ENCODE measurements around the gene FBH1. TPM values are rescaled to one million over a fixed set of nuclear protein-coding genes. Genes with fewer than 3 reads are reported as not detected.

FBH1 gene
- total RNA-seq, 1 experiment from 2014 or later, result 50.5 TPM

- H3K36me3 ChIP-seq (ENCODE audit: control insufficient read depth, insufficient read depth, low read length), result no peaks in the 10 kb centered on the region; the same call in none of the 2 replicates
- BruUV-seq (replicated peaks), result no TSS peak
- H3K4me1 ChIP-seq (ENCODE audit: control insufficient read depth, insufficient read depth, low read length), result 0 out of 2 replicates have a peak, but pooled peaks cover 3% of the 10 kb centered on the region
- intact Hi-C loops (cut with micrococcal nuclease; ENCODE audit: unreplicated experiment) (no loop called here), in situ Hi-C loops (cut with HindIII; ENCODE audit: low pct_unique_long_range_greater_than_20kb, low sequenced_read_pairs) (no loop called here)
- no peak overlapping the region for H3K4me3 ChIP-seq (ENCODE audit: low read depth in 2 of 2, low read length in 2 of 2)
- no peak overlapping the region for H3K27ac ChIP-seq (ENCODE audit: low read length)
- POLR2A ChIA-PET, result no interaction called here
- DNase-seq (ENCODE audit: low read depth, low spot score) (no peak), ATAC-seq (no peak)
- H3K9me3 ChIP-seq (ENCODE audit: control insufficient read depth, insufficient read depth, low read depth, low read length), result no peaks in the 10 kb centered on the region
- CTCF ChIA-PET, result no interaction called here
- TF ChIP-seq SIN3A (IDR thresholded peaks at IDR 0.05; ENCODE audit: borderline replicate concordance, insufficient read depth, low read depth, low read length), result no peak
- TF ChIP-seq REST (IDR thresholded peaks at IDR 0.05; ENCODE audit: insufficient read depth in 1 of 2, low read depth in 2 of 2, low read length in 1 of 2), result no peak
- no peak for TF ChIP-seq TCF7L2 (IDR thresholded peaks at IDR 0.05; ENCODE audit: low read depth, low read length)
- TF ChIP-seq POLR2AphosphoS5 (IDR thresholded peaks at IDR 0.05; ENCODE audit: low read depth, low read length), result no peak
- no peak for TF ChIP-seq CTCF (IDR thresholded peaks at IDR 0.05)
- H3K27me3 ChIP-seq (ENCODE audit: control insufficient read depth, insufficient read depth, low read length), result no peaks in the 10 kb centered on the region
These were observed 4.8 kb downstream of the FBH1 start for GRCh38 chr10:5894873-5895272.

DNA sequence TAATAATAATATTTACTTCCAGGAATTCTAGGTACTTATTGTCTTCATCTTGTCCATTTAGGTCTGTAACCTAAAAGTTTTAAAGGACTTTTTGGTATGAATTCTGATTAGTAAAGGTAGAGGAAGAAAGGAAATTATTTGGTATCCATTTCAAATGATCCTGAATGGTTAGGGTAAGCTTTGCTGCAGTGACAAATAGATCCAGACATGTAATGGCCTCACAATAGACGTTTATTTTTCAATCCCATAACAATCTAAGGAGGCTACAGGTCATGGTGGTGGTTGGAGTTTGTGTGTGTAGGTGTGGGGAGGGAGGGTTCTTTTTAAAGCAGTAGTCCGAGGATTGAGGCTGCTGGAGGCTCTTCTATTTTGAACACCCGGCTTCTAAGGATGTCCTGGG lies 5.3 kb downstream of the FBH1 start:
- no TSS peak for BruUV-seq (replicated peaks)
- Histone ChIP-seq H3K4me1 (ENCODE audit: control insufficient read depth, insufficient read depth, low read length) (0 out of 2 replicates have a peak, but pooled peaks cover 3% of the 10 kb centered on the region), H3K27ac (ENCODE audit: low read length) (no peak overlapping the region), H3K4me3 (ENCODE audit: low read depth in 2 of 2, low read length in 2 of 2) (no peak overlapping the region), H3K9me3 (ENCODE audit: control insufficient read depth, insufficient read depth, low read depth, low read length) (no peaks in the 10 kb centered on the region), H3K36me3 (ENCODE audit: control insufficient read depth, insufficient read depth, low read length) (no peaks in the 10 kb centered on the region; the same call in none of the 2 replicates), H3K27me3 (ENCODE audit: control insufficient read depth, insufficient read depth, low read length) (no peaks in the 10 kb centered on the region)
- ATAC-seq, result no peak
- intact Hi-C loops (cut with micrococcal nuclease; ENCODE audit: unreplicated experiment), result no loop called here
- CTCF ChIA-PET, result no interaction called here
- DNase-seq (ENCODE audit: low read depth, low spot score), result no peak
- POLR2A ChIA-PET, result no interaction called here
- TF ChIP-seq REST (IDR thresholded peaks at IDR 0.05; ENCODE audit: insufficient read depth in 1 of 2, low read depth in 2 of 2, low read length in 1 of 2) (no peak), CTCF (IDR thresholded peaks at IDR 0.05) (no peak), POLR2AphosphoS5 (IDR thresholded peaks at IDR 0.05; ENCODE audit: low read depth, low read length) (no peak), SIN3A (IDR thresholded peaks at IDR 0.05; ENCODE audit: borderline replicate concordance, insufficient read depth, low read depth, low read length) (no peak), TCF7L2 (IDR thresholded peaks at IDR 0.05; ENCODE audit: low read depth, low read length) (no peak)
- in situ Hi-C loops (cut with HindIII; ENCODE audit: low pct_unique_long_range_greater_than_20kb, low sequenced_read_pairs), result no loop called here
